ENCODE results near the gene MGRN1. TPM values are rescaled to one million over a fixed set of nuclear protein-coding genes. Genes with fewer than 3 reads are reported as not detected.

MGRN1 gene
- total and polyA plus RNA-seq, 3 experiments from 2014 or later = 6.4 to 69.7 (median 67.3) TPM

GRCh38 chr16:4660454-4661007, 35.9 kb downstream of the MGRN1 start:
- Mint-ChIP-seq H3K9me3 (no peaks in the 10 kb centered on the region), H3K4me1 (peaks cover 29 to 50% (median 39%) of the 10 kb centered on the region in 3 donors), H3K27me3 (no peaks in the 10 kb centered on the region), H3K4me3 (peak overlapping the region in 3 of 7 donors; percentile 61 to 80 (median 68)), H3K36me3 (peaks cover 0 to 34% (median 0%) of the 10 kb centered on the region in 3 donors), H3K27ac (peak overlapping the region; percentile 67 to 95 (median 83))
- Histone ChIP-seq H3K9me3 (ENCODE audit: low read length) (no peaks in the 10 kb centered on the region), H3K4me1 (ENCODE audit: insufficient read depth, low read length) (peaks cover 54% of the 10 kb centered on the region), H3K27ac (ENCODE audit: low read depth, low read length) (peak overlapping the region; percentile 62), H3K36me3 (ENCODE audit: insufficient read depth, low read length) (peaks cover 5% of the 10 kb centered on the region), H3K4me3 (ENCODE audit: low read length) (peak overlapping the region; percentile 19), H3K27me3 (ENCODE audit: insufficient read depth, low read length, poor library complexity, severe bottlenecking) (no peaks in the 10 kb centered on the region)
- ChIA-PET POLR2A (no interaction called here), CTCF (no interaction called here)
- DNase-seq = peak; percentile 46 to 75 (median 60)

GRCh38 chr16:4661661-4662060, 37.0 kb downstream of the MGRN1 start:
- CTCF ChIA-PET = no interaction called here
- Mint-ChIP-seq H3K27me3 (no peaks in the 10 kb centered on the region), H3K4me3 (no peak overlapping the region), H3K9me3 (no peaks in the 10 kb centered on the region), H3K36me3 (peaks cover 0 to 29% (median 0%) of the 10 kb centered on the region in 3 donors), H3K4me1 (peaks cover 32 to 56% (median 49%) of the 10 kb centered on the region in 3 donors), H3K27ac (peak overlapping the region in 7 of 8 donors; percentile 15 to 95 (median 61))
- DNase-seq = no peak
- no peak overlapping the region for H3K27ac ChIP-seq (ENCODE audit: low read depth, low read length)
- no peaks in the 10 kb centered on the region for H3K9me3 ChIP-seq (ENCODE audit: low read length)
- no peak overlapping the region for H3K4me3 ChIP-seq (ENCODE audit: low read length)
- H3K36me3 ChIP-seq (ENCODE audit: insufficient read depth, low read length) = no peaks in the 10 kb centered on the region
- H3K4me1 ChIP-seq (ENCODE audit: insufficient read depth, low read length) = peaks cover 59% of the 10 kb centered on the region
- no peaks in the 10 kb centered on the region for H3K27me3 ChIP-seq (ENCODE audit: insufficient read depth, low read length, poor library complexity, severe bottlenecking)
- POLR2A ChIA-PET = no interaction called here

DNA sequence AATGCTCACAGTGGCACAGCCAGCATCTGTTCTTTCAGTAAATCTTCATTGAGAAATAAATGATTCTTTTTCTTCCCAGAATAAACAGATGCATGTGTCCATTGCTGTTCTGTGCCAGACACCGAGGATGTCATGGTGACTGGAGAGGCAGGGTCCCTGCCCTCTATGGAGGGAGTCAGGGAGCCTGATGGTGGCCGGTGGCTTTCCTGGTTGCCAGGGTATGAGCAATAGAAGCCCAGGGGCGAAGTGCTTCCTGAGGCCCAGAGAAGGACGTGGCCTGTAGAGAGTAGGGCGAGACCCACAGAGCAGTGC, 38.8 kb downstream of the MGRN1 start:
- no peaks in the 10 kb centered on the region for H3K9me3 ChIP-seq (ENCODE audit: low read length)
- ChIA-PET POLR2A (no interaction called here), CTCF (no interaction called here)
- H3K36me3 ChIP-seq (ENCODE audit: insufficient read depth, low read length) = peaks cover 4% of the 10 kb centered on the region
- Mint-ChIP-seq H3K27me3 (no peaks in the 10 kb centered on the region), H3K27ac (peak overlapping the region; percentile 54 to 93 (median 79)), H3K4me3 (peak overlapping the region in 5 of 7 donors; percentile 32 to 51 (median 41)), H3K9me3 (no peaks in the 10 kb centered on the region), H3K36me3 (peaks cover 0 to 26% (median 0%) of the 10 kb centered on the region in 3 donors), H3K4me1 (peaks cover 32 to 56% (median 49%) of the 10 kb centered on the region in 3 donors)
- no peak for DNase-seq
- no peak overlapping the region for H3K4me3 ChIP-seq (ENCODE audit: low read length)
- no peak overlapping the region for H3K27ac ChIP-seq (ENCODE audit: low read depth, low read length)
- peaks cover 59% of the 10 kb centered on the region for H3K4me1 ChIP-seq (ENCODE audit: insufficient read depth, low read length)
- H3K27me3 ChIP-seq (ENCODE audit: insufficient read depth, low read length, poor library complexity, severe bottlenecking) = no peaks in the 10 kb centered on the region

- no peaks in the 10 kb centered on the region for H3K27me3 ChIP-seq (ENCODE audit: insufficient read depth, low read length, poor library complexity, severe bottlenecking)
- peak overlapping the region; percentile 8 for H3K27ac ChIP-seq (ENCODE audit: low read depth, low read length)
- H3K4me3 ChIP-seq (ENCODE audit: low read length) = peak overlapping the region; percentile 40
- Mint-ChIP-seq H3K4me1 (peaks cover 32 to 56% (median 49%) of the 10 kb centered on the region in 3 donors), H3K9me3 (no peaks in the 10 kb centered on the region), H3K4me3 (peak overlapping the region; percentile 32 to 77 (median 51)), H3K36me3 (peaks cover 0 to 22% (median 0%) of the 10 kb centered on the region in 3 donors), H3K27ac (peak overlapping the region; percentile 91 to 98 (median 95)), H3K27me3 (no peaks in the 10 kb centered on the region)
- ChIA-PET CTCF (interaction anchor here (1.5 kb wide), 1 partner anchor 14 kb away, joined by 5 read pairs; no protein-coding TSS in a partner anchor), POLR2A (no interaction called here)
- no peaks in the 10 kb centered on the region for H3K9me3 ChIP-seq (ENCODE audit: low read length)
- H3K36me3 ChIP-seq (ENCODE audit: insufficient read depth, low read length) = peaks cover 9% of the 10 kb centered on the region
- peaks cover 59% of the 10 kb centered on the region for H3K4me1 ChIP-seq (ENCODE audit: insufficient read depth, low read length)
- no peak for DNase-seq
These were observed 39.3 kb downstream of the MGRN1 start for GRCh38 chr16:4663777-4664465.

DNA sequence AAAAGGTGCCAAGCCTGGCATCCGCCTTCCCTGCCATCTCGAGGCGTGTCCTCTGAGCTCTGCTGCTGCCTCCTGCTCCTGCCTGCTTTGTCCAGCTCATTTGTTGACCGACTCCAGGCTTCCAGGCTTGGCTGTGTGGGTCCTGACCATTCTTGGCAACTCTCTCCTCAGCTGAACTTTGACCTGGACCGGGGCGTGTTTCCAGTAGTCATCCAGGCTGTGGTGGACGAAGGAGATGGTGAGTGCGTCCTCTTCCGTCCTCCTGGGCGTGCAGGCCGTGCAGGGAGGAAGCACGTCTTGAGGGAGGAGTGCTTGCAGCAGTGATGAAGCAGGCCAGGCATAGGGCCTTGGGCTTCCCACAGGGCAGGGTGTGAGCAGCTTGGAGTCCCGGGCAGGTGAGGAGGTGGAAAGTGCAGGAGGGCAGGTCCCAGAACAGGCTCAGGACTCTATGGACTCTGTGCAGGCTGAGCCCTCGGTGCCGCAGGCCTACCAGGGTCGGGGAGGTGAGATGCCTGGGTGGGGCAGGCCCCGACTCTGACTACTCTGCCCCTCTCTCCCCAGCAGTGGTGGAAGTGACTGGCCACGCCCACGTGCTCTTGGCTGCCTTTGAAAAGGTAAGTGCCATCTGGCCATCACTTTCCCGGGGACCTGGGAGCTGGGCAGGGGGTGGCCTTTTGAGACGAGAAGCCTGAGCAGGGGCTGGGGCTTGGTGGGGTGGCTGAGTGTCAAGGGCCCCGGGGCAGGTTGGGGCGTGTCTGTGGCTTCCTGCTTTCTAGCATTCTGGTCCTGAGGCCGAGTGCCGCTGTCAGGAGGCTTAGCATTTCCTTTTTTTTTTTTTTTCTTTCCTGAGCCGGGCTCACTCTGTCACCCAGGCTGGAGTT, 40.2 kb downstream of the MGRN1 start:
- H3K4me3 Mint-ChIP-seq = peak overlapping the region; percentile 53 to 90 (median 72)
- ChIA-PET POLR2A (no interaction called here), CTCF (interaction anchor here (0.6 to 1.5 kb wide), 2 partner anchors 15 to 75 kb away, joined by 3 to 5 read pairs; no protein-coding TSS in a partner anchor)
- no peaks in the 10 kb centered on the region for H3K27me3 ChIP-seq (ENCODE audit: insufficient read depth, low read length, poor library complexity, severe bottlenecking)
- peaks cover 52% of the 10 kb centered on the region for H3K4me1 ChIP-seq (ENCODE audit: insufficient read depth, low read length)
- peak overlapping the region; percentile 91 to 98 (median 95) for H3K27ac Mint-ChIP-seq
- peaks cover 0 to 21% (median 2%) of the 10 kb centered on the region in 3 donors for H3K36me3 Mint-ChIP-seq
- H3K27me3 Mint-ChIP-seq = no peaks in the 10 kb centered on the region
- H3K36me3 ChIP-seq (ENCODE audit: insufficient read depth, low read length) = peaks cover 9% of the 10 kb centered on the region
- peak overlapping the region; percentile 40 for H3K4me3 ChIP-seq (ENCODE audit: low read length)
- H3K4me1 Mint-ChIP-seq = peaks cover 30 to 52% (median 43%) of the 10 kb centered on the region in 3 donors
- DNase-seq = peak; percentile 38 to 71 (median 60)
- H3K27ac ChIP-seq (ENCODE audit: low read depth, low read length) = peak overlapping the region; percentile 8
- no peaks in the 10 kb centered on the region for H3K9me3 ChIP-seq (ENCODE audit: low read length)
- H3K9me3 Mint-ChIP-seq = no peaks in the 10 kb centered on the region

DNA sequence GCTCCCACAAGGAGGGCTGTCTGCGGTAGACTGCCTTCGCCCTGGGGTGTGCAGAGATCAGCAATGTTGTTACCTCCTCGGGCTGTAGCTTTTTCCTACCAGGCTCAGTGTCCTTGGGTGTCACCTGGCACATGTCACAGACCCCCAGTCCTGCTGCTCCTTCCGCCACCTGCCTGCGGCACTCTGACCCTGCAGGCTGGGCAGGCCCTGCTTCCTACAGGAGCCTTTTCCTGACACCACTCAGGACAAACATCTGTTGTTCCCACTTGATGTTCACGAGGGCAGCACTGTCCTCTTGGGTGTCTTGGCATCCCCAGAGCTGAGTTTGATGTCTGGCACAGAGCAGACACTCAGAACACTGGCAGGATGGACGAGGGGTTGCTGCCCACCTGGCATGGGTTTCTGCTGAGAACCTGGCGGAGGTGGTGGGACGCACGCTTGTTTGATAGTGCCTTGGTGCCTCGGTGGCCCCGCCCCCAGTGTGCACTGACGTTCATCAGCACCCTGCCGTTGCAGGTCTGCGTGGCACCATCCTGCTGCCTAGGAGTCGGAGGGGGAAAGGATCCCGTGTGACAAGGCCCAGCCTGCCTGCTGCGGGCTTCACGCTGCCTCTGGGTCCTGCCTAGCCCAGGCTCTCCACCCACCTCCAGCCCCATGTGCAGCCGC, 42.0 kb downstream of the MGRN1 start:
- Mint-ChIP-seq H3K36me3 (peaks cover 0 to 33% (median 2%) of the 10 kb centered on the region in 3 donors), H3K27ac (peak overlapping the region in 3 of 8 donors; percentile 24 to 93 (median 38)), H3K4me3 (no peak overlapping the region), H3K9me3 (no peaks in the 10 kb centered on the region), H3K4me1 (peaks cover 24 to 34% (median 31%) of the 10 kb centered on the region in 3 donors), H3K27me3 (no peaks in the 10 kb centered on the region)
- no peak overlapping the region for H3K27ac ChIP-seq (ENCODE audit: low read depth, low read length)
- H3K36me3 ChIP-seq (ENCODE audit: insufficient read depth, low read length) = peaks cover 9% of the 10 kb centered on the region
- CTCF ChIA-PET = interaction anchor here (0.6 to 1.2 kb wide), 2 partner anchors 20 to 36 kb away, joined by 3 read pairs; no protein-coding TSS in a partner anchor
- POLR2A ChIA-PET = no interaction called here
- H3K9me3 ChIP-seq (ENCODE audit: low read length) = no peaks in the 10 kb centered on the region
- H3K4me3 ChIP-seq (ENCODE audit: low read length) = no peak overlapping the region
- peaks cover 33% of the 10 kb centered on the region for H3K4me1 ChIP-seq (ENCODE audit: insufficient read depth, low read length)
- no peak for DNase-seq
- no peaks in the 10 kb centered on the region for H3K27me3 ChIP-seq (ENCODE audit: insufficient read depth, low read length, poor library complexity, severe bottlenecking)

- Histone ChIP-seq H3K9me3 (ENCODE audit: low read length) (no peaks in the 10 kb centered on the region), H3K4me3 (ENCODE audit: low read length) (no peak overlapping the region), H3K27ac (ENCODE audit: low read depth, low read length) (no peak overlapping the region), H3K36me3 (ENCODE audit: insufficient read depth, low read length) (peaks cover 9% of the 10 kb centered on the region), H3K27me3 (ENCODE audit: insufficient read depth, low read length, poor library complexity, severe bottlenecking) (no peaks in the 10 kb centered on the region), H3K4me1 (ENCODE audit: insufficient read depth, low read length) (peaks cover 28% of the 10 kb centered on the region)
- ChIA-PET POLR2A (no interaction called here), CTCF (interaction anchor here (0.6 to 1.2 kb wide), 2 partner anchors 20 to 36 kb away, joined by 3 read pairs; no protein-coding TSS in a partner anchor)
- H3K4me1 Mint-ChIP-seq = peaks cover 24 to 33% (median 31%) of the 10 kb centered on the region in 3 donors
- no peaks in the 10 kb centered on the region for H3K9me3 Mint-ChIP-seq
- peak overlapping the region in 4 of 8 donors; percentile 39 to 72 (median 65) for H3K27ac Mint-ChIP-seq
- no peaks in the 10 kb centered on the region for H3K27me3 Mint-ChIP-seq
- peak overlapping the region in 1 of 7 donors; percentile 14 for H3K4me3 Mint-ChIP-seq
- peaks cover 0 to 35% (median 2%) of the 10 kb centered on the region in 3 donors for H3K36me3 Mint-ChIP-seq
- no peak for DNase-seq
These were observed 42.8 kb downstream of the MGRN1 start for GRCh38 chr16:4667203-4667963.
